Lung (tissue), 12 donors: ENCODE measurements around the gene DNMT3A. TPM values are rescaled to one million over a fixed set of nuclear protein-coding genes. Genes with fewer than 3 reads are reported as not detected.

Source experiments
- ATAC-seq: fragments of 200-7000 bp; cut with Tn5 transposase; one replicate; pipeline ENCODE4 v1.9.1; 2020; ENCODE audit warnings: moderate number of reproducible peaks; ENCODE audit not compliant: insufficient read depth, low FRiP score
- DNase-seq, 3 donors: peaks; one replicate each; pipeline ENCODE4 v3.0.0-alpha.2; 2013 to 2017
- H3K27ac ChIP-seq, 2 donors: one replicate each; pipeline ENCODE4 v1.5.1; 2013; ENCODE audit warnings: mild to moderate bottlenecking in 2 of 2, moderate library complexity in 2 of 2, control low read depth in 1 of 2, inconsistent platforms in 1 of 2, low read depth in 1 of 2, low read length in 1 of 2
- H3K27me3 ChIP-seq, 3 donors: one replicate each; pipeline ENCODE4 v1.5.1; 2013; ENCODE audit warnings: low read length in 2 of 3; ENCODE audit not compliant: control insufficient read depth in 3 of 3, insufficient read depth in 3 of 3
- H3K36me3 ChIP-seq, 4 donors: one replicate each; pipeline ENCODE4 v1.5.1; 2013; ENCODE audit warnings: low read length in 4 of 4, mild to moderate bottlenecking in 1 of 4, moderate library complexity in 1 of 4; ENCODE audit not compliant: control insufficient read depth in 4 of 4, insufficient read depth in 4 of 4
- H3K4me1 ChIP-seq, 5 donors: one replicate each; pipeline ENCODE4 v1.5.1; 2013; ENCODE audit warnings: low read length in 5 of 5, mild to moderate bottlenecking in 2 of 5, moderate library complexity in 1 of 5; ENCODE audit not compliant: control insufficient read depth in 5 of 5, insufficient read depth in 5 of 5
- H3K4me3 ChIP-seq: one replicate; pipeline ENCODE4 v1.5.1; 2013; ENCODE audit warnings: mild to moderate bottlenecking, control low read depth, moderate library complexity
- H3K9ac ChIP-seq, 2 donors: one replicate each; pipeline ENCODE4 v1.5.1; 2013; ENCODE audit warnings: low read length in 2 of 2, control low read depth in 1 of 2; ENCODE audit not compliant: insufficient read depth in 1 of 2
- H3K9me3 ChIP-seq, 4 donors: one replicate each; pipeline ENCODE4 v1.5.1; 2013; ENCODE audit warnings: low read length in 3 of 4, mild to moderate bottlenecking in 1 of 4, moderate library complexity in 1 of 4; ENCODE audit not compliant: control insufficient read depth in 4 of 4, insufficient read depth in 3 of 4
- CTCF ChIP-seq: IDR thresholded peaks from 2 replicates; pipeline ENCODE4 v1.5.1; 2012; ENCODE audit warnings: mild to moderate bottlenecking; ENCODE audit errors: control extremely low read depth, extremely low read depth
- WGBS, 2 donors: extraction: QIAGEN DNeasy Blood & Tissue Kit; methylation state at CpG; one replicate each; pipeline ENCODE4 v1.1.7; 2013; 5-methylcytosine and 5-hydroxymethylcytosine counted together
- polyA plus RNA-seq, 2 donors: library from polyadenylated mRNA; stranded (reverse); fragments of 200-250 nt; gene quantifications; one replicate each; pipeline ENCODE4 v1.2.1, GENCODE V29; 2013
- total RNA-seq, 2 donors: library from RNA; depleted of rRNA in 1 of 2; stranded (reverse); fragments of >200 nt in 1 of 2; gene quantifications; one replicate each; pipeline ENCODE4 v1.2.1, GENCODE V29; 2014 to 2021
- donor health status: control.
- donor health status: control.
- donor health status: Bipolar disorder and iron deficiency.
- donor health status: healthy.
- donor health status: DM: yes; HTN: yes; CAD: no.

The DNMT3A gene
- total and polyA plus RNA-seq, 4 donors: 9.2 to 61.0 (median 26.9) TPM

- WGBS, 2 donors: 87 to 91% methylated on average over 23 of the region's 23 CpGs
- peaks cover 0 to 12% (median 3%) of the 10 kb centered on the region in 4 donors for H3K36me3 ChIP-seq
- TF ChIP-seq CTCF: no peak
- peaks cover 2 to 12% (median 7%) of the 10 kb centered on the region in 5 donors for H3K4me1 ChIP-seq
- DNase-seq (no peak), ATAC-seq (no peak)
- H3K4me3 ChIP-seq: no peak overlapping the region
- no peaks in the 10 kb centered on the region for H3K27me3 ChIP-seq
- no peak overlapping the region for H3K27ac ChIP-seq
- no peak overlapping the region for H3K9ac ChIP-seq
- H3K9me3 ChIP-seq: no peaks in the 10 kb centered on the region
Measured at GRCh38 chr2:25331686-25332365, 9.9 kb downstream of the DNMT3A start.

GRCh38 chr2:25330937-25331336 lies 10.8 kb downstream of the DNMT3A start:
- no peak overlapping the region for H3K9ac ChIP-seq
- TF ChIP-seq CTCF: no peak
- H3K27ac ChIP-seq: no peak overlapping the region
- H3K27me3 ChIP-seq: no peaks in the 10 kb centered on the region
- DNase-seq (no peak), ATAC-seq (no peak)
- peaks cover 2 to 7% (median 7%) of the 10 kb centered on the region in 5 donors for H3K4me1 ChIP-seq
- peaks cover 0 to 21% (median 3%) of the 10 kb centered on the region in 4 donors for H3K36me3 ChIP-seq
- H3K4me3 ChIP-seq: no peak overlapping the region
- peaks cover 0 to 5% (median 2%) of the 10 kb centered on the region in 4 donors for H3K9me3 ChIP-seq
- 87 to 89% methylated on average over 4 of the region's 4 CpGs for WGBS, 2 donors

GRCh38 chr2:25330273-25330672 lies 11.5 kb downstream of the DNMT3A start:
- ATAC-seq (no peak), DNase-seq (no peak)
- H3K4me3 ChIP-seq: no peak overlapping the region
- peaks cover 2 to 7% (median 7%) of the 10 kb centered on the region in 5 donors for H3K4me1 ChIP-seq
- peaks cover 0 to 5% (median 2%) of the 10 kb centered on the region in 4 donors for H3K9me3 ChIP-seq
- peaks cover 0 to 21% (median 4%) of the 10 kb centered on the region in 4 donors for H3K36me3 ChIP-seq
- no peak overlapping the region for H3K9ac ChIP-seq
- H3K27me3 ChIP-seq: no peaks in the 10 kb centered on the region
- TF ChIP-seq CTCF: no peak
- 76 to 90% methylated on average over 10 of the region's 10 CpGs for WGBS, 2 donors
- H3K27ac ChIP-seq: no peak overlapping the region
